ENCODE measurements around the gene MAP2K4.

The MAP2K4 gene

DNA sequence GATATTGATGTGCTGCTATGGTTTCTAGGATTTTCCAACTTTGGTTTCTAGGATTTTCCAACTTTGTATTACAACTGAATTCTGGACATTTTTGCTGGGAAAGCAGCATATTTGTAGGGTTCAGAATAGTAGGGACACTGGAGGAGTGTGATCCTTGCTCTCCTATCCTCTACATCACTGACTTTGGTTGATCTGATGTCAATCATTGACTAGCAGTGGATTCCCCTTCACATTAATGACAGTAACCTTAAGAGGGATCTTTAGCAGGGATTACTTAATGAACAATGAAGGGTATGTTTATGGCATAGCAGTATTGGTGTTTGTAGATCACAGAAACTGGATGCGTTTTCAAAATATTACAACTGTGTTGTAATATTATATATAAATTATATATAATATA is 67.4 kb downstream of the MAP2K4 start:
- no peak for DNase-seq

DNA sequence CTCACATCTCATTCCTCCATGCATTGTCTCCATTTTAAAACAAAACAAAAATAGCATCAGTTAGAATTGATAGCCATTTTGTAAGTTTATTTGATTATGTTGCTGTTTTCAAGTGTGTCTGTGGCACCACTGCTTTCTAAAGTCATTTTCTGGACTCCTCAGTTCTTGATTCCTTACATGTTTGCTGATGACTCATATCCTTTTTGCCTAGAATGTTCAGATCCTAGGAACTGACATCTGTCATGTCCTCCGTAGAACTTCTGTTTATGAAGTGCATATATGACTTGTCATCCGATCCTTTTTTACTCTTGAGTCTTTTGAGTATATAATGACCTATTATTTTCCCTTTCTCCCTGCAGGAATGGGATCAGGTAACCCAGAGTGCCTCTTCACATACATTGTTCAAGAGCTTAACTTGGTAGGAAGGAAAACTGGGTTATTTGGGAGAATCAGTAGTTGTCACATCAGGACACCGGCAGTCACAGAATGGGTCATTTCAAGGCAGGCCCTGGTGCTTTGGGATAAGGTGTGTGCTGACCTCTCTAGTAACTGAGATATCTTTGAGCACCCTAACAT is 69.2 kb downstream of the MAP2K4 start:
- no peak for DNase-seq

GRCh38 chr17:12094336-12094735 is 73.7 kb downstream of the MAP2K4 start:
- no peak for DNase-seq

DNA sequence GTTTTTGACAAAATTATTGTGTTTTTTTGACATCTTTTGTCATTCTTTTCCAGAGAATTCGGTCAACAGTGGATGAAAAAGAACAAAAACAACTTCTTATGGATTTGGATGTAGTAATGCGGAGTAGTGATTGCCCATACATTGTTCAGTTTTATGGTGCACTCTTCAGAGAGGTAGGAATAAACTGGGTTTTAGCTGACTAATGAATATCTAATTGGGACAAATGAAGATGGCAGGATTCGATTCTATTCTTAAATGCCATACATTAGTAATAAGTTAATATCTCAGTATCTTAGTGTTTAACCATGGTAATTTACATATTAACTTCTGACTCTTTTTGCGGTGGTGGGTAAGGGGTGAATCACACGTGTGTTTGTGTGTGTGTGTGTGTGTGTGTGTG is 74.8 kb downstream of the MAP2K4 start:
- DNase-seq: no peak

DNA sequence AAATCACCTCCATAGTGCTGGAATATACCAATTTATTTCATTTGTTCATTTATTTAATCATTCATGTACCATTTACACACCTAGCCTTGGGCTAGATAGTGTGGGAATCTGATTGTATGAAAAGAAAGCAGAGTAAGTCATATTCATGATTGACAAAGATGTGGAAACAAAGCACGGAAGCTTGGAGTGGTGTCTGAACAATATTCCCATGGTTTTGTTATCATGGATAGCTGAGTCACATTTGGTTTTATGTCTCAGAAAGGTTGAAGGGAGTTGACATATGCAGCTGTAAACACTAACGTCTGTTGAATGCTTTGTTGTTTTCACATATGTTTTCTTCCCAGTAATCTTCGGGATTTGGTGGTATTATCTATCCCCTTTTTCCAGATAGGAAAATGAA is 76.6 kb downstream of the MAP2K4 start:
- no peak for DNase-seq

DNA sequence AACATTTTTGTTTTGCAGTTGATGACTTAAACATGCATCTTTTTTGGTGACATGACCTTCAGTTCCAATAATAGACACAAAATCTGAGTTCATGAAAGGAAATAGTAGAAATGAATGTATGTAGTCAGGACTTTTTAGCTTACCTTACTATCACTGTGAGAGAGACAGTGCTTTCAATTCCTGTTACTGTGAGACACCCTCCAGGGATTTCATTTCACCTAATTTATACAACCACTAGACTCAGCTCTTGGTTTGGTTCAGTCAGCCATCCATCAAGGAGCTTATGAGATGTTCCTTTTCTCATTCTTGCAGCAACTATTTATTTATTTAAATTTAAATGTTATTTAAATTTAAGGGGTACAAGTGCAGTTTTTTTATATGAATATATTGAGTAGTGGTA is 77.9 kb downstream of the MAP2K4 start:
- no peak for DNase-seq

DNA sequence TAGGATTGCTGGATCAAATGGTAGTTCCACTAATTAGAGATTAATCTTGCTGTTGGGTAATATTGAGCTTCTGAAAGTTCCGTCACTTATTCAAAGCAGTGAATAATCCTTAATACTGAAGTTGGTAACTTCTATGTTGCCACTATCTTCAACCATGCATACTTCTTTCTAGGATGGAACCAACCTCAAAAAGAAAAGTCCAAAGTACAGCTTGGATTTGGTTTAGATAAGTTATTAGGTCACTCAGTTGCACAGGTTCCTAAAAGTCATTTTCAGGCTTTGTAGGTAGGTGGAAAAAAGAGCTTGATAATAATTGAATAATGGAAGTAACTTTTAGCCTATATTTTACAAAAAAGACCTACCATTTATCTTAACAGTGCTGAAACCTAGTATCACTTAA is 78.7 kb downstream of the MAP2K4 start:
- DNase-seq: no peak

DNA sequence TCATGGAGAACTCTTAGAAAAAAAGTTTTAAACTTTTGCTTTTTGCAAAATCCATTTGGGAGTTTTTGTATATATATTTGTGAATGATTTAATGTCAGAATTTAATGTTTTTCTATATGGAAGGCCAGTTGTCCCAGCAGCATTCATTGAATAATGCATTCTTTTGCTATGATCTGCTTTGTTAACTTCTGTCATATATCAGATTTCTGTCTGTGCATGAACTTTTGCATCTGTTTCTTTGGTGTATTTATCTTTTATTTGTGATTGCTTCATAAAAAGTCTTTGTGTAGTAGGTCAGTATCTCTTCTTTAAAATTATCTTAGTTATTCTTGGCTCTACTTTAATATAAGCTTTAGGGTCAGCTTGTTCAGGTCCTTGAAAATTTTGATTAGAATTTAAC is 84.2 kb downstream of the MAP2K4 start:
- DNase-seq: no peak

DNA sequence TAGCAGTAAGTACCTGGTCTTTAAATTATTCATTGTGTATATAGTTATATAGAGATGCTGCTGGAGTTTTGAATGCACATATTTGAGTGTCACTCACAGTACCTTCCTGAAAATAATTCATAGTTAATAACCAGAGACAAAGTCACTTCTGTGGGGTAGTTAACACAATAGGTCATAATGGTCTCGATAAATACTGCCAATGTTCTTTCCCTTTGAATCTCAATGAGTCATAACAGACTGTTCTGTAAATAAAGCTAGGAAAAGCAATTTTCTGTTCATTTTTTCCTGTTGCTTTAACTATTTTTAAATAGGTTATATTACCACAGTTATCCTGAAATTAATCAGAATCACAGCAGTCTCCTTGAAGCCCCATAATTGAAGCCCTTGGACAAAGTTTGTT is 87.2 kb downstream of the MAP2K4 start:
- DNase-seq: no peak

- DNase-seq: no peak
Measured at GRCh38 chr17:12110906-12111305, 90.2 kb downstream of the MAP2K4 start.

DNA sequence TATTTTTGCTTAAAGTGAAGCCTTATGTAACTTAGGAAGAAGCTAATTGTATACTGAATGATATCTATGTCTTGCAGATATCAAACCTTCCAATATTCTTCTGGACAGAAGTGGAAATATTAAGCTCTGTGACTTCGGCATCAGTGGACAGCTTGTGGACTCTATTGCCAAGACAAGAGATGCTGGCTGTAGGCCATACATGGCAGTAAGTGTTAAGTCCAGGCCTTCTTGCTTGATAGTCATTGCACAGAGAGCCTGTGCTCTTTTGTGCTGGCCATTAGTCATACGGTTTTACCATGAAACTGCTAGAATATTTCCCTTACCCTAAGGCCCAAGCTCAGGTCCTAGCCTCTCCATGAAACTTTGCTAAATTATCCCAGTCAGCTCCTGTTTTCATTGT is 92.5 kb downstream of the MAP2K4 start:
- no peak for DNase-seq

DNA sequence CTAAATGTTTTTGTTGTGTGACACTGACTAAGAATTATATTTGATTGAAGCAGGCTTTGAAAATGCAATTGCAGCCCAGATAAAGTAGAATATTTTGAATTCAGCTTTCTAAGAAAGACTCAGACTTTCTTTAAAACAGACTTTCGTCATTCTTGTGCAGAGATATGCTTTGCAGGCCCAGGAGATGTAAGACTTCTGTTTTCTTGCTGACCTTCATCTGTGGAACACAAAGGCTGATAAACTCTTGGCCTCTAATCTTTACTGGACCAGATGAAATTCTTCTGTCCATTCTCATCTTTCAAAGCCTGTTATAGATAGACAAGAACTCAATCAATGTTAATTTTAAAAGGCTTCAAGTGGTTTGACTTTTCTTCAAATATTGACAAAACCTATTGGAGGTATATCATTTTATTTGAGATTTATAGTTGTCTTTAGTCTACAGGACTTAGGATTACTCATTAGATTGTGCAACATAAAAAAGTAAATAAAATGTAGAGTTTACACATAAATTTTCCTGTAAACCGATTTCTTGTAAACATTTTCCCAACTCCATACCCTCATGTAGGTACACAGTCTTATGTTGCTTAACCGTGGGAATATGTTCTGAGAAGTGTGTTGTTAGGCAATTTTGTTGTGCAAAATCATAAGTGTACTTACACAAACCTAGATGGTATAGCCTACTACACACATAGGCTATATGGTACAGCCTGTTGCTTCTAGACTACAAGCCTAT is 94.2 kb downstream of the MAP2K4 start:
- DNase-seq: no peak

- DNase-seq: no peak
Measured at GRCh38 chr17:12116143-12116542, 95.5 kb downstream of the MAP2K4 start.

DNA sequence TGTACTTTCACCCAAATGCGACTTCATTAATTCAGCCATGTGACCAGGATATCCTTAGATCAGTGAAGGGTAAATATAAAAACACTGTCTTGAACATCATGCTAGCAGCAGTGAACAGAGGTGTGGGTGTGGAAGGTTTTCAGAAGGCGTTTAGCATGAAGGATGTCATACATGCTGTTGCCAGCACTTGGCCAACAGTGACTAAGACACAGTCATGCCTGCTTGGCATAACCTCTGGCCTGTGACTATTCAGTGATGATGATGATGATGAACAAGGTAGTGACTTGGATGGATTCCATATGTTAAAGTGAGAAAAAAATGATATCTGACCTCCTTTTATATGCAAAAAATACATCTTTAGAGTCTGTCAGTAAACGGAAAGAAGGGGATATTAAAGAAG is 97.9 kb downstream of the MAP2K4 start:
- no peak for DNase-seq

DNA sequence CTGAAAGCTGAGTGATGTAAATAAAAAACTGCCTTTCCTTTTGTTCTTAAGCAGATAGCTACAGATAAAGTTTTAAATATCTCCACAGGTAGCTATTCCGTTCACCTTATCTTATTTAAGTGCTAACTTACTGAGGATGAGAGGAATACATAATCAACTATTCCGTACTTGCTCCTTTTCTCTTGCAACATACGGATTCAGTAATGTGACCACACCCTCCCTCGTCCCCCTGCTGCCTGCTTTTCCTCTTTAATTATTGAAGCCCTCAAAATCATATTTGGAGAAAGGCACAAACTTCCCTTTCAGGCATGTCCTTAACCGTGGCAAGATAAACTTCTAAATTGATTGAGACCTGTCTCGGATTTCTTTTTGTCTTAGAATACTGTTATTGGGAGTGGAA is 101.4 kb downstream of the MAP2K4 start:
- DNase-seq: no peak

GRCh38 chr17:12127177-12127576 is 106.5 kb downstream of the MAP2K4 start:
- no peak for DNase-seq

- no peak for DNase-seq
Measured at GRCh38 chr17:12127667-12128066, 107.0 kb downstream of the MAP2K4 start.

- DNase-seq: no peak
Measured at GRCh38 chr17:12128946-12129345, 108.3 kb downstream of the MAP2K4 start.

DNA sequence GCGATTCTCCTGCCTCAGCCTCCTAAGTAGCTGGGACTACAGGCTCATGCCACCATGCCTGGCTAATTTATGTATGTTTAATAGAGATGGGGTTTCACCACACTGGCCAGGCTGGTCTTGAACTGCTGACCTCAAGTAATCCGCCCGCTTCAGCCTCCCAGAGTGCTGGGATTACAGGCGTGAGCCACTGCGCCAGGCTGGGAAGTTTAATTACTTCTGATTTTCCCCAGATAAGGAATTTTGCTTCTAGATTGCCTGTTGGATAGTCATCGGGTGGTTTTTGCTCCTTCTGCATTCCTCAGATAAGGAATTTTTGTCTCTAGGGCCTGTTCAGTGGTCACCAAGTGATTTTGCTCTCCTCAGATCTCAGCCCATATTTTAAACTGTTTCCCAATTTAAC is 112.5 kb downstream of the MAP2K4 start:
- no peak for DNase-seq

- no peak for DNase-seq
Measured at GRCh38 chr17:12134101-12134500, 113.4 kb downstream of the MAP2K4 start.

DNA sequence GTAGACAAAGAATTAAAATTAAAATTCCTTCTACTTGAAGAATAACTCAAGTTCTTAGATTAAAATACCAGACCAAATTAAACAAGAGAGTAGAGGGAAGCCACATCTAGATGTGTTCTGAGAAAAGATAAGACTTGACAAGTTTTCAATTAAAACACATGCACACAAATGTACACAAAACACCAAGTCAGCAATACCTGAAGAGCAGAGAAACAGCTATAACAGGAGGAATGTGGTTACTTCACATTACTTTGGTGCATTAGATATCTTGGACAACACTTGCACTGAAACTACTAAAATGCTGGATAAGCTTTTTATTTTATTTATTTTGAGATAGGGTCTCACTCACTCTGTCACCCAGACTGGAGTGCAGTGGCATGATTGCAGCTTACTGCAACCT is 113.9 kb downstream of the MAP2K4 start:
- no peak for DNase-seq

- no peak for DNase-seq
Measured at GRCh38 chr17:12136243-12136642, 115.6 kb downstream of the MAP2K4 start.

DNA sequence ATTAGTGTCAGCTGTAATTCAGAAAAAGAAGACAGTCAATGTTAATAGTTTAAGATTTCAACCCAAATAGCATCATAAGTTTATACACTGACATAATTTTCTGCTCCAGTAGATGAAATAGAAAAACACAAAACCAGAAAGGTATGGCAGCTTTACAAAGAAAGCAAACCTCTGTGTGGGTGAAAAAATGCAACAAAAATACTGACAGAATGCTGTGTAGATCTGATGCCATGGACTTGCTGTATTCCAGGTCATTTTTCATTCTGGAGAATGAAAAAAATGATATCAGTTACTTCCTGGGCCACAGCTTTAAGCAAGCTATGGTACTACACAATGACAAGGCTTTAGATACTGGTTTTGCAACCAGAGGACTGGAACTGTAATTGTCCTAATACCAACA is 116.0 kb downstream of the MAP2K4 start:
- DNase-seq: no peak

DNA sequence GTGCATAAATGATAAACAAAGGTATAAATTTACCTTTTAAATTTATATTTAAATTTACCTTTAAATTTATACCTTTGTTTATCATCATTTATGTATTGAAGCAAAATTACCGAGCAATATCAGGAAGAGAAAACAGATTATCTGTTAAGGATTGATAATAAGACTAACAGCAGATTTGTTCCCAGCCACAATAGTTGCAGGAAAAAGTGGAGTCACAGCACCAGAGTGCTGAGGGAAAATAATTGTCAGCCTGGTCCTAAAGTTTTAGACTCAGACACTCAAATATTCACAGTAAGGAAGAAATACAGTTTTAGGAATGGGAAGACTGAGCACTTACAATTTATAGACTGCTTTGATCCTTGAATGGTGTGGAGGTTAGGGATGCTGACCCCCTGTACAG is 117.2 kb downstream of the MAP2K4 start:
- no peak for DNase-seq

Measured in hypothalamus (tissue), 51 donors.